ENCODE measurements around the gene CCDC71L. TPM values are rescaled to one million over a fixed set of nuclear protein-coding genes. Genes with fewer than 3 reads are reported as not detected.
"Not testable (repeated sequence)": the region's sequence is repeated elsewhere in the genome, so short reads cannot be mapped to it uniquely, and the experiment has no call there.

The CCDC71L gene
- total RNA-seq, 1 experiment from 2014 or later, result 18.4 TPM

GRCh38 chr7:106671930-106672329, 11.0 kb upstream of the CCDC71L start:
- H3K27me3 ChIP-seq (replicated peaks; ENCODE audit: insufficient read depth, low read depth, low read length, poor library complexity); DNase-seq (ENCODE audit: low spot score); CTCF ChIA-PET; H3K9me3 ChIP-seq (ENCODE audit: low read depth, low read length, poor library complexity, severe bottlenecking); H3K36me3 ChIP-seq (ENCODE audit: insufficient read depth, low read length, poor library complexity, severe bottlenecking); H3K27ac ChIP-seq (ENCODE audit: low read depth, low read length, poor library complexity, severe bottlenecking); intact Hi-C loops (cut with micrococcal nuclease; ENCODE audit: unreplicated experiment); H3K4me3 ChIP-seq (ENCODE audit: low read depth, low read length, poor library complexity, severe bottlenecking); H3K4me1 ChIP-seq (ENCODE audit: insufficient read depth, low read length, poor library complexity, severe bottlenecking); POLR2A ChIA-PET (ENCODE audit: low non-redundant PET); BruUV-seq (replicated peaks): not testable (repeated sequence)

DNA sequence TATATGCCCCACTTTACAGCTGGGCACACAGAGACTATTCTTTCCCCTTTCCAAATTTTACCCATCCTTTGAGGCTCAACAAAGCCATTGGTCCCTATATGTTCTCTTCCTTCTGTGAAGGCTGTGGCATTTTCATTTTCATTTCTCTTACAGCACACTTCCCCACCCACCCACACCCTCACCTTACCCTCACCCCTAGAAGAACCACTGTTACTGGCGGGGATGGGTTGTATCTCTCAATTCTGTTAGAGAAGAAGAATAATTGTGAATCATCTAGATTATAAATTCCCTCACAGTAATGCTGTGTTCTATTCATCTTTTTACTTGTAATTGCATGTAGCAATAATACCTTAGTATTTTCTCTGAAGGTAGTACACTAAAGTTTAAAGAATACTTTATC, 10.2 kb upstream of the CCDC71L start:
- Histone ChIP-seq H3K36me3 (ENCODE audit: insufficient read depth, low read length, poor library complexity, severe bottlenecking) (no peaks in the 10 kb centered on the region), H3K4me1 (ENCODE audit: insufficient read depth, low read length, poor library complexity, severe bottlenecking) (no peaks in the 10 kb centered on the region), H3K27ac (ENCODE audit: low read depth, low read length, poor library complexity, severe bottlenecking) (no peak overlapping the region), H3K27me3 (replicated peaks; ENCODE audit: insufficient read depth, low read depth, low read length, poor library complexity) (no peaks in the 10 kb centered on the region), H3K4me3 (ENCODE audit: low read depth, low read length, poor library complexity, severe bottlenecking) (no peak overlapping the region), H3K9me3 (ENCODE audit: low read depth, low read length, poor library complexity, severe bottlenecking) (no peaks in the 10 kb centered on the region)
- CTCF ChIA-PET, result no interaction called here
- TF ChIP-seq, protein P1, sequence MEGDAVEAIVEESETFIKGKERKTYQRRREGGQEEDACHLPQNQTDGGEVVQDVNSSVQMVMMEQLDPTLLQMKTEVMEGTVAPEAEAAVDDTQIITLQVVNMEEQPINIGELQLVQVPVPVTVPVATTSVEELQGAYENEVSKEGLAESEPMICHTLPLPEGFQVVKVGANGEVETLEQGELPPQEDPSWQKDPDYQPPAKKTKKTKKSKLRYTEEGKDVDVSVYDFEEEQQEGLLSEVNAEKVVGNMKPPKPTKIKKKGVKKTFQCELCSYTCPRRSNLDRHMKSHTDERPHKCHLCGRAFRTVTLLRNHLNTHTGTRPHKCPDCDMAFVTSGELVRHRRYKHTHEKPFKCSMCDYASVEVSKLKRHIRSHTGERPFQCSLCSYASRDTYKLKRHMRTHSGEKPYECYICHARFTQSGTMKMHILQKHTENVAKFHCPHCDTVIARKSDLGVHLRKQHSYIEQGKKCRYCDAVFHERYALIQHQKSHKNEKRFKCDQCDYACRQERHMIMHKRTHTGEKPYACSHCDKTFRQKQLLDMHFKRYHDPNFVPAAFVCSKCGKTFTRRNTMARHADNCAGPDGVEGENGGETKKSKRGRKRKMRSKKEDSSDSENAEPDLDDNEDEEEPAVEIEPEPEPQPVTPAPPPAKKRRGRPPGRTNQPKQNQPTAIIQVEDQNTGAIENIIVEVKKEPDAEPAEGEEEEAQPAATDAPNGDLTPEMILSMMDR (conservative IDR thresholded peaks at IDR 0.05; ENCODE audit: low read depth, low read length), result no peak
- TF ChIP-seq EZH2 (IDR thresholded peaks at IDR 0.05; ENCODE audit: borderline replicate concordance, low read depth, low read length, poor library complexity, severe bottlenecking), result no peak
- POLR2A ChIA-PET (ENCODE audit: low non-redundant PET), result no interaction called here
- DNase-seq (ENCODE audit: low spot score), result no peak
- no TSS peak for BruUV-seq (replicated peaks)
- intact Hi-C loops (cut with micrococcal nuclease; ENCODE audit: unreplicated experiment), result no loop called here

DNA sequence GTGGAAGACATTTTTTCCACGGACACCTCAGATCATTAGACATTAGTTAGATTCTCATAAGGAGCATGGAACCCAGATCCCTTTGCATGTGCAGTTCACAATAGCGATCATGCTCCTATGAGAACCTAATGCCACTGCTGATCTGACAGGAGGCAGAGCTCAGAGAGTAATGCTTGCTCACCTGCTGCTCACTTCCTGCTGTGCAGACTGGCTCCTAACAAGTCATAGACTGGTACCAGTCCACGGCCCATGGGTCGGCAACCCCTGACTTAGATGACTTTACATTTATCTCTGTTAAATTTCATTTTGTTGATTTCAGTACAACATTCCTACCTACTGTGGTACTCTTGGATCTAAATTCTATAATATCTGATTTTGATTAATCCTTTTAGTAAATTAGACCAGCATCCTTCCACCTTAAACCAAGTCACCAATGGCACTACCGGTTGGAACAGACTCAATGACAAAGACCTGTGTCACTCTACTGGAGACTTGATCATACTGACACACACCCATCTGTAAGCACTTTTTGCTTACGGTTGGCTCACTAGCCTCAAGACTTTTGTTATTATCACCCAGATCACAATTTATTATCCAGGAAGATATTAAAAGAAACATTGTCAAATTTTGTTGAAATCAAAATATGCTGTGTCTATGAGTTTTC, 8.0 kb upstream of the CCDC71L start:
- BruUV-seq (replicated peaks), result no TSS peak
- DNase-seq (ENCODE audit: low spot score), result no peak
- no peak for TF ChIP-seq EZH2 (IDR thresholded peaks at IDR 0.05; ENCODE audit: borderline replicate concordance, low read depth, low read length, poor library complexity, severe bottlenecking)
- TF ChIP-seq, protein P1 (conservative IDR thresholded peaks at IDR 0.05; ENCODE audit: low read depth, low read length), result no peak
- Histone ChIP-seq H3K36me3 (ENCODE audit: insufficient read depth, low read length, poor library complexity, severe bottlenecking) (no peaks in the 10 kb centered on the region), H3K27me3 (replicated peaks; ENCODE audit: insufficient read depth, low read depth, low read length, poor library complexity) (no peaks in the 10 kb centered on the region), H3K9me3 (ENCODE audit: low read depth, low read length, poor library complexity, severe bottlenecking) (no peaks in the 10 kb centered on the region), H3K4me3 (ENCODE audit: low read depth, low read length, poor library complexity, severe bottlenecking) (no peak overlapping the region), H3K4me1 (ENCODE audit: insufficient read depth, low read length, poor library complexity, severe bottlenecking) (no peaks in the 10 kb centered on the region), H3K27ac (ENCODE audit: low read depth, low read length, poor library complexity, severe bottlenecking) (no peak overlapping the region)
- POLR2A ChIA-PET (ENCODE audit: low non-redundant PET), result no interaction called here
- CTCF ChIA-PET, result no interaction called here
- intact Hi-C loops (cut with micrococcal nuclease; ENCODE audit: unreplicated experiment), result no loop called here

DNA sequence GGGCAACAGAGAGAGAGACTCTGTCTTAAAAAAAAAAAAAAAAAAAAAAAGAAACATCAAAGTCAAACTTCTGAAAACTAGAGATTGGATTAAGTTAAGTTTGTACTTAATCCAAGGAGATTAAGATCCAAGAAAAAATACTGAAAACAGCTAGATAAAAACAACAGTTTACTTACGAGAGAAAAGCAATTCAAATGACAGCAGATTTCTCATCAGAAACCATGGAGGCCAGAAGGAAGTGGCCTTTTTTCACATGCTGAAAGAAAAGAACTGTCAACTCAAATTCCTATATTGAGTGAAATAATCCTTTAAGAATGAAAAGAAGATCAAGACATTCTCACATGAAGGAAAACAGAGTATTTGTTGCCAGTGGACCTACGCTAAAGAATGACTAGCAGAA, 5.4 kb upstream of the CCDC71L start:
- CTCF ChIA-PET, result no interaction called here
- no TSS peak for BruUV-seq (replicated peaks)

More for the DNA sequence above, 5.4 kb upstream of the CCDC71L start:
- Histone ChIP-seq H3K36me3 (ENCODE audit: insufficient read depth, low read length, poor library complexity, severe bottlenecking) (no peaks in the 10 kb centered on the region), H3K27ac (ENCODE audit: low read depth, low read length, poor library complexity, severe bottlenecking) (no peak overlapping the region), H3K4me1 (ENCODE audit: insufficient read depth, low read length, poor library complexity, severe bottlenecking) (no peaks in the 10 kb centered on the region), H3K27me3 (replicated peaks; ENCODE audit: insufficient read depth, low read depth, low read length, poor library complexity) (no peaks in the 10 kb centered on the region), H3K4me3 (ENCODE audit: low read depth, low read length, poor library complexity, severe bottlenecking) (no peak overlapping the region), H3K9me3 (ENCODE audit: low read depth, low read length, poor library complexity, severe bottlenecking) (no peaks in the 10 kb centered on the region)
- no peak for DNase-seq (ENCODE audit: low spot score)
- intact Hi-C loops (cut with micrococcal nuclease; ENCODE audit: unreplicated experiment), result no loop called here
- POLR2A ChIA-PET (ENCODE audit: low non-redundant PET), result no interaction called here
- TF ChIP-seq, protein P1 (conservative IDR thresholded peaks at IDR 0.05; ENCODE audit: low read depth, low read length), result no peak
- no peak for TF ChIP-seq EZH2 (IDR thresholded peaks at IDR 0.05; ENCODE audit: borderline replicate concordance, low read depth, low read length, poor library complexity, severe bottlenecking)

Measured in A673 (cell line).